Activated naive CD8-positive, alpha-beta T cell treated with anti-CD3 and anti-CD28 coated beads for 36 hours (primary cell): ENCODE results near the gene DAZL. TPM values are rescaled to one million over a fixed set of nuclear protein-coding genes. Genes with fewer than 3 reads are reported as not detected.

ENCODE experiments used
- DNase-seq: peaks from one replicate; pipeline ENCODE4 v3.0.0; 2021
- H3K27ac Mint-ChIP-seq: one replicate; pipeline ENCODE4 v1.8.0; 2022; ENCODE audit warnings: mild to moderate bottlenecking, moderate library complexity, mixed read lengths
- H3K27me3 Mint-ChIP-seq: one replicate; pipeline ENCODE4 v1.8.0; 2022; ENCODE audit warnings: mild to moderate bottlenecking, mixed read lengths
- H3K36me3 Mint-ChIP-seq: one replicate; pipeline ENCODE4 v1.8.0; 2021; ENCODE audit warnings: mild to moderate bottlenecking, mixed read lengths
- H3K4me1 Mint-ChIP-seq: one replicate; pipeline ENCODE4 v1.8.0; 2021; ENCODE audit warnings: mixed read lengths
- H3K4me3 Mint-ChIP-seq: one replicate; pipeline ENCODE4 v1.8.0; 2022; ENCODE audit warnings: mild to moderate bottlenecking, moderate library complexity, mixed read lengths
- H3K9me3 Mint-ChIP-seq: one replicate; pipeline ENCODE4 v1.8.0; 2022; ENCODE audit warnings: mixed read lengths
- total RNA-seq, 2 experiments: library from RNA; stranded (reverse); gene quantifications; one replicate each; pipeline ENCODE4 v1.2.3, GENCODE V29; 2021

The DAZL gene
- total RNA-seq, 2 experiments from 2014 or later: not detected

- H3K27ac Mint-ChIP-seq: no peak overlapping the region
- H3K4me3 Mint-ChIP-seq: no peak overlapping the region
- H3K9me3 Mint-ChIP-seq: no peaks in the 10 kb centered on the region
- DNase-seq: no peak
- no peaks in the 10 kb centered on the region for H3K36me3 Mint-ChIP-seq
- peaks cover 5% of the 10 kb centered on the region for H3K4me1 Mint-ChIP-seq
- H3K27me3 Mint-ChIP-seq: no peaks in the 10 kb centered on the region
These were observed 743 bp upstream of the DAZL start for GRCh38 chr3:16605966-16606365.

GRCh38 chr3:16604433-16604832 is 790 bp downstream of the DAZL start:
- DNase-seq: no peak
- H3K27ac Mint-ChIP-seq: no peak overlapping the region
- H3K9me3 Mint-ChIP-seq: no peaks in the 10 kb centered on the region
- no peaks in the 10 kb centered on the region for H3K36me3 Mint-ChIP-seq
- no peak overlapping the region for H3K4me3 Mint-ChIP-seq
- peaks cover 10% of the 10 kb centered on the region for H3K27me3 Mint-ChIP-seq
- H3K4me1 Mint-ChIP-seq: peaks cover 6% of the 10 kb centered on the region

GRCh38 chr3:16601537-16602005 is 3.7 kb downstream of the DAZL start:
- Mint-ChIP-seq H3K27me3 (peaks cover 12% of the 10 kb centered on the region), H3K36me3 (no peaks in the 10 kb centered on the region), H3K4me1 (peaks cover 22% of the 10 kb centered on the region), H3K4me3 (no peak overlapping the region), H3K27ac (no peak overlapping the region), H3K9me3 (no peaks in the 10 kb centered on the region)
- no peak for DNase-seq

GRCh38 chr3:16600780-16601536 is 4.3 kb downstream of the DAZL start:
- Mint-ChIP-seq H3K4me1 (peaks cover 26% of the 10 kb centered on the region), H3K4me3 (no peak overlapping the region), H3K27me3 (peaks cover 12% of the 10 kb centered on the region), H3K36me3 (no peaks in the 10 kb centered on the region), H3K27ac (no peak overlapping the region), H3K9me3 (no peaks in the 10 kb centered on the region)
- peak; percentile 64 for DNase-seq

- no peak for DNase-seq
- Mint-ChIP-seq H3K4me1 (peaks cover 27% of the 10 kb centered on the region), H3K27ac (no peak overlapping the region), H3K36me3 (no peaks in the 10 kb centered on the region), H3K27me3 (peaks cover 12% of the 10 kb centered on the region), H3K9me3 (no peaks in the 10 kb centered on the region), H3K4me3 (no peak overlapping the region)
These were observed 5.5 kb downstream of the DAZL start for GRCh38 chr3:16599694-16600093.

GRCh38 chr3:16596352-16597032 is 8.7 kb downstream of the DAZL start:
- H3K4me3 Mint-ChIP-seq: peak overlapping the region; percentile 48
- peak; percentile 36 for DNase-seq
- H3K36me3 Mint-ChIP-seq: no peaks in the 10 kb centered on the region
- peaks cover 16% of the 10 kb centered on the region for H3K27me3 Mint-ChIP-seq
- H3K27ac Mint-ChIP-seq: peak overlapping the region; percentile 79
- H3K9me3 Mint-ChIP-seq: no peaks in the 10 kb centered on the region
- peaks cover 27% of the 10 kb centered on the region for H3K4me1 Mint-ChIP-seq

- H3K27me3 Mint-ChIP-seq: peaks cover 15% of the 10 kb centered on the region
- no peaks in the 10 kb centered on the region for H3K9me3 Mint-ChIP-seq
- peak overlapping the region; percentile 48 for H3K4me3 Mint-ChIP-seq
- no peak for DNase-seq
- peak overlapping the region; percentile 79 for H3K27ac Mint-ChIP-seq
- no peaks in the 10 kb centered on the region for H3K36me3 Mint-ChIP-seq
- H3K4me1 Mint-ChIP-seq: peaks cover 27% of the 10 kb centered on the region
These were observed 9.4 kb downstream of the DAZL start for GRCh38 chr3:16595778-16596177.

GRCh38 chr3:16589867-16590624 is 15.2 kb downstream of the DAZL start:
- no peak for DNase-seq
- H3K27ac Mint-ChIP-seq: no peak overlapping the region
- H3K4me3 Mint-ChIP-seq: no peak overlapping the region
- peaks cover 13% of the 10 kb centered on the region for H3K4me1 Mint-ChIP-seq
- no peaks in the 10 kb centered on the region for H3K36me3 Mint-ChIP-seq
- peaks cover 7% of the 10 kb centered on the region for H3K27me3 Mint-ChIP-seq
- no peaks in the 10 kb centered on the region for H3K9me3 Mint-ChIP-seq

- H3K27ac Mint-ChIP-seq: no peak overlapping the region
- H3K4me3 Mint-ChIP-seq: no peak overlapping the region
- H3K9me3 Mint-ChIP-seq: no peaks in the 10 kb centered on the region
These were observed 16.1 kb downstream of the DAZL start for GRCh38 chr3:16589120-16589519.

GRCh38 chr3:16587681-16588060 is 17.6 kb downstream of the DAZL start:
- no peaks in the 10 kb centered on the region for H3K9me3 Mint-ChIP-seq
- H3K27ac Mint-ChIP-seq: no peak overlapping the region
- H3K36me3 Mint-ChIP-seq: no peaks in the 10 kb centered on the region
- H3K4me3 Mint-ChIP-seq: no peak overlapping the region
- peaks cover 4% of the 10 kb centered on the region for H3K27me3 Mint-ChIP-seq
- DNase-seq: no peak
- H3K4me1 Mint-ChIP-seq: peaks cover 16% of the 10 kb centered on the region

More at GRCh38 chr3:16589120-16589519, 16.1 kb downstream of the DAZL start:
- peaks cover 13% of the 10 kb centered on the region for H3K4me1 Mint-ChIP-seq
- peaks cover 7% of the 10 kb centered on the region for H3K27me3 Mint-ChIP-seq
- H3K36me3 Mint-ChIP-seq: no peaks in the 10 kb centered on the region
- DNase-seq: no peak

GRCh38 chr3:16587047-16587680 is 18.1 kb downstream of the DAZL start:
- no peaks in the 10 kb centered on the region for H3K36me3 Mint-ChIP-seq
- peaks cover 4% of the 10 kb centered on the region for H3K27me3 Mint-ChIP-seq
- no peak overlapping the region for H3K27ac Mint-ChIP-seq
- no peak overlapping the region for H3K4me3 Mint-ChIP-seq
- H3K4me1 Mint-ChIP-seq: peaks cover 21% of the 10 kb centered on the region
- H3K9me3 Mint-ChIP-seq: no peaks in the 10 kb centered on the region
- no peak for DNase-seq

GRCh38 chr3:16584880-16585279 is 20.3 kb downstream of the DAZL start:
- Mint-ChIP-seq H3K27ac (no peak overlapping the region), H3K9me3 (peaks cover 4% of the 10 kb centered on the region), H3K36me3 (no peaks in the 10 kb centered on the region), H3K4me1 (peaks cover 19% of the 10 kb centered on the region), H3K4me3 (no peak overlapping the region), H3K27me3 (peaks cover 3% of the 10 kb centered on the region)
- DNase-seq: no peak

GRCh38 chr3:16583551-16583950 is 21.7 kb downstream of the DAZL start:
- Mint-ChIP-seq H3K27me3 (peaks cover 7% of the 10 kb centered on the region), H3K9me3 (peaks cover 4% of the 10 kb centered on the region), H3K4me1 (peaks cover 11% of the 10 kb centered on the region), H3K4me3 (no peak overlapping the region), H3K36me3 (no peaks in the 10 kb centered on the region), H3K27ac (no peak overlapping the region)
- no peak for DNase-seq

GRCh38 chr3:16570113-16570512 is 35.1 kb downstream of the DAZL start:
- H3K27ac Mint-ChIP-seq: no peak overlapping the region
- no peaks in the 10 kb centered on the region for H3K27me3 Mint-ChIP-seq
- DNase-seq: no peak
- no peaks in the 10 kb centered on the region for H3K9me3 Mint-ChIP-seq
- H3K36me3 Mint-ChIP-seq: no peaks in the 10 kb centered on the region
- no peak overlapping the region for H3K4me3 Mint-ChIP-seq
- H3K4me1 Mint-ChIP-seq: no peaks in the 10 kb centered on the region

- no peak overlapping the region for H3K27ac Mint-ChIP-seq
- H3K4me3 Mint-ChIP-seq: no peak overlapping the region
- H3K27me3 Mint-ChIP-seq: no peaks in the 10 kb centered on the region
- no peaks in the 10 kb centered on the region for H3K4me1 Mint-ChIP-seq
- no peaks in the 10 kb centered on the region for H3K36me3 Mint-ChIP-seq
- no peaks in the 10 kb centered on the region for H3K9me3 Mint-ChIP-seq
- DNase-seq: no peak
These were observed 36.7 kb downstream of the DAZL start for GRCh38 chr3:16568532-16568931.
